OCI-LY1 (cell line): ENCODE measurements around the gene CD86.

Experiments
- H2AFZ ChIP-seq: fragments of 200-600 bp; sonication (generic), shearing (Covaris generic); 2 replicates; pipeline ENCODE4 v1.6.0; 2014; ENCODE audit warnings: antibody characterized with exemption, mild to moderate bottlenecking, low read length
- H3F3A ChIP-seq: fragments of 200-600 bp; sonication (generic), shearing (Covaris generic); 2 replicates; pipeline ENCODE4 v1.6.0; 2014; ENCODE audit warnings: mild to moderate bottlenecking, antibody characterized with exemption, low read length, moderate library complexity; ENCODE audit not compliant: insufficient read depth
- H3K27ac ChIP-seq: fragments of 200-600 bp; sonication (generic); 2 replicates; pipeline ENCODE4 v1.5.1; 2014; ENCODE audit warnings: low read length, mixed run types, mild to moderate bottlenecking, low read depth; ENCODE audit not compliant: poor library complexity, severe bottlenecking
- H3K27me3 ChIP-seq: fragments of 200-600 bp; sonication (generic); 2 replicates; pipeline ENCODE4 v1.6.0; 2014; ENCODE audit warnings: antibody characterized with exemption, mild to moderate bottlenecking, low read length, moderate library complexity; ENCODE audit not compliant: insufficient read depth
- H3K36me3 ChIP-seq: fragments of 200-600 bp; sonication (generic); 2 replicates; pipeline ENCODE4 v1.6.1; 2014; ENCODE audit warnings: mild to moderate bottlenecking, antibody characterized with exemption, low read length, moderate library complexity, mixed read lengths; ENCODE audit not compliant: insufficient read depth
- H3K4me1 ChIP-seq: fragments of 200-600 bp; sonication (generic); 2 replicates; pipeline ENCODE4 v1.5.1; 2014; ENCODE audit warnings: mild to moderate bottlenecking, low read length, moderate library complexity; ENCODE audit not compliant: insufficient read depth, severe bottlenecking
- H3K4me2 ChIP-seq: fragments of 200-600 bp; sonication (generic), shearing (Covaris generic); 2 replicates; pipeline ENCODE4 v1.6.1; 2014; ENCODE audit warnings: low read length
- H3K4me3 ChIP-seq: fragments of 200-600 bp; sonication (generic); 2 replicates; pipeline ENCODE4 v1.5.1; 2014; ENCODE audit warnings: low read length, low read depth, mild to moderate bottlenecking, mixed read lengths; ENCODE audit not compliant: poor library complexity, severe bottlenecking
- H3K79me2 ChIP-seq: fragments of 200-600 bp; shearing (Covaris generic); 2 replicates; pipeline ENCODE4 v1.6.1; 2016; ENCODE audit warnings: mixed run types, low read length, mixed read lengths; ENCODE audit not compliant: insufficient read depth
- H3K9ac ChIP-seq: fragments of 200-600 bp; sonication (generic), shearing (Covaris generic); 2 replicates; pipeline ENCODE4 v1.6.1; 2014; ENCODE audit warnings: mild to moderate bottlenecking, low read length, mixed read lengths
- H3K9me2 ChIP-seq: fragments of 200-600 bp; sonication (generic), shearing (Covaris generic); 2 replicates; pipeline ENCODE4 v1.6.1; 2014; ENCODE audit warnings: low read depth, mild to moderate bottlenecking, low read length, mixed read lengths
- H3K9me3 ChIP-seq: fragments of 200-600 bp; shearing (Covaris generic); 2 replicates; pipeline ENCODE4 v1.6.1; 2014; ENCODE audit warnings: low read length, mixed read lengths
- H4K20me1 ChIP-seq: fragments of 200-600 bp; sonication (generic), shearing (Covaris generic); 2 replicates; pipeline ENCODE4 v1.6.0; 2016; ENCODE audit warnings: mild to moderate bottlenecking, low read length; ENCODE audit not compliant: insufficient read depth
- CTCF ChIP-seq: fragments of 200-600 bp; sonication (generic), shearing (Covaris generic); IDR thresholded peaks from 2 replicates; pipeline ENCODE4 v1.5.1; 2017; ENCODE audit warnings: mild to moderate bottlenecking, antibody characterized with exemption, low read length, moderate library complexity, mixed read lengths
- EZH2 ChIP-seq: fragments of 200-600 bp; sonication (generic), shearing (Covaris generic); IDR thresholded peaks from 2 replicates; pipeline ENCODE4 v1.8.0; 2017; ENCODE audit warnings: borderline replicate concordance, mixed run types, mild to moderate bottlenecking, antibody characterized with exemption, low read length, moderate library complexity, mixed read lengths

The CD86 gene

GRCh38 chr3:122102191-122102935 is 47.2 kb downstream of the CD86 start:
- H3K4me1 ChIP-seq: peaks cover 8% of the 10 kb centered on the region
- H3K4me3 ChIP-seq: no peak overlapping the region
- H3K9ac ChIP-seq: no peak overlapping the region
- no peak overlapping the region for H3K27ac ChIP-seq
- TF ChIP-seq CTCF (no peak), EZH2 (no peak)
- H3K79me2 ChIP-seq: no peaks in the 10 kb centered on the region
- H4K20me1 ChIP-seq: no peaks in the 10 kb centered on the region
- H3K36me3 ChIP-seq: peaks cover 49% of the 10 kb centered on the region
- H3K4me2 ChIP-seq: no peak overlapping the region
- H3K9me2 ChIP-seq: no peaks in the 10 kb centered on the region
- no peaks in the 10 kb centered on the region for H3F3A ChIP-seq
- no peaks in the 10 kb centered on the region for H3K9me3 ChIP-seq
- no peak overlapping the region for H2AFZ ChIP-seq
- H3K27me3 ChIP-seq: no peaks in the 10 kb centered on the region

- Histone ChIP-seq H4K20me1 (no peaks in the 10 kb centered on the region), H3K27me3 (no peaks in the 10 kb centered on the region), H3F3A (no peaks in the 10 kb centered on the region), H3K4me1 (peaks cover 5% of the 10 kb centered on the region), H3K9me3 (no peaks in the 10 kb centered on the region), H3K79me2 (no peaks in the 10 kb centered on the region), H3K36me3 (peaks cover 65% of the 10 kb centered on the region), H3K9me2 (no peaks in the 10 kb centered on the region), H2AFZ (no peak overlapping the region), H3K9ac (no peak overlapping the region), H3K4me3 (no peak overlapping the region), H3K4me2 (no peak overlapping the region), H3K27ac (no peak overlapping the region)
- TF ChIP-seq CTCF (no peak), EZH2 (no peak)
Observed at GRCh38 chr3:122103821-122104514, 48.8 kb downstream of the CD86 start.

GRCh38 chr3:122104515-122105194 is 49.5 kb downstream of the CD86 start:
- Histone ChIP-seq H2AFZ (no peak overlapping the region), H3K9me3 (no peaks in the 10 kb centered on the region), H3K9ac (no peak overlapping the region), H3K9me2 (no peaks in the 10 kb centered on the region), H3K4me1 (peaks cover 5% of the 10 kb centered on the region), H3K36me3 (peaks cover 69% of the 10 kb centered on the region), H3K4me2 (no peak overlapping the region), H3K79me2 (no peaks in the 10 kb centered on the region), H3F3A (no peaks in the 10 kb centered on the region), H3K27me3 (no peaks in the 10 kb centered on the region), H3K27ac (no peak overlapping the region), H4K20me1 (no peaks in the 10 kb centered on the region), H3K4me3 (no peak overlapping the region)
- TF ChIP-seq EZH2 (no peak), CTCF (no peak)
